GM21367 (cell line): ENCODE measurements around the gene ITPK1.

ENCODE experiments used
- ATAC-seq: cut with Tn5 transposase; IDR thresholded peaks from one replicate; pipeline ENCODE4 v1.9.1; 2021; ENCODE audit not compliant: unreplicated experiment

ITPK1 gene

DNA sequence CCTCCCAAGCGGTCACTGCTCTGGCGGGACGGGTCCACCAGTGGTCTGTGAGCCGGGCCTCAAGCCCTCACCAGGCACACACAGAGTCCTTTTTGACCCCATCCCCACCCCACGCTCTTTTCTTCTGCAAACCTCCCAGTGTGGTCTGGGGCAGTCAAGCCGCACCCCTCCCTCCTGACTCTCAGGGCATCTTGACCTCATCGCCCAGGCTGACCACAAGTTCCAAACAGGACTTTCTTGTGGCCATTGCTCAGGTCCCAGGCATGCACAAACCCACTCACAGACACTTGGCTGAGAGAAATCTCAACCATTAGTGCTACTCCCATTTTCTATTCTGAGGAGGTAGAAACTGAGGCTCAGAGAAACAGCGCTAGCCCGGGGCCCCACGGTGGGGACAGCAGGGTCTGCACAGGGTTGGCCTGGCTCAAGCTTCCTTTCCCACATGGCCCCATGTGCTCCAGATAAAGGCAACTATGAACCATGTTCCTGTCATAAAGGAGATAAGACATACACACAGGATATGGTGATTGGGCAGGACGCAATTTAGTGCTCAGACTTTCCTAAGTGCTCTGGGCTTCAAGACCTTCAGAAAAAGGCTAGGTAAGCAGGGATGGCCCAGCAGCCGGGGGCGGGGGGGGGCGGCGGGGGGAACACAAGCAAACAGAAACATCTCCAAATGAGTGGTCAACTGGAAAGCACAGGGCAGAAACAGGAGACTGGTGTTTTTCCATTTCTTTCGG lies 69.6 kb downstream of the ITPK1 start:
- ATAC-seq, result no peak

DNA sequence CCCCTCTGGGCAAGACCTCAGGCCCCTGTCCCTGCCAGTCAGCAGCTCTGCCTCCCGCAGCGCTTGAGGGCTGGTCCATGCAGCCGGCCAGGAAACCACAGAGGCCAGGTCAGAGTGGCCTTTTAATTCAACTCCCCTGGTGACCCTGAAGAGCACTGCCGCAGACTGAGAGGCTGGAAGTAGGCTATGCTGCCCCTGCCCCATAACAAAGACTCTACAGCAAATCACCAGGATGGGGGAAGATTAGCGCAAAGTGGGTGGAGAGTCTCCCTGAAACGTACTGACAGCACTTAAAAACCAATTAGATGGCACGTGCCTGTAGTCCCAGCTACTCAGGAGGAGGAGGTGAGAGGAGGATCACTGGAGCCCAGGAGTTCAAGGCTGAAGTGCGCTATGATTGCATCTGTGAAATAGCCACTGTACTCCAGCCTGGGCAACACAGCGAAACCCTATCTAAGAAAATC lies 70.5 kb downstream of the ITPK1 start:
- no peak for ATAC-seq

DNA sequence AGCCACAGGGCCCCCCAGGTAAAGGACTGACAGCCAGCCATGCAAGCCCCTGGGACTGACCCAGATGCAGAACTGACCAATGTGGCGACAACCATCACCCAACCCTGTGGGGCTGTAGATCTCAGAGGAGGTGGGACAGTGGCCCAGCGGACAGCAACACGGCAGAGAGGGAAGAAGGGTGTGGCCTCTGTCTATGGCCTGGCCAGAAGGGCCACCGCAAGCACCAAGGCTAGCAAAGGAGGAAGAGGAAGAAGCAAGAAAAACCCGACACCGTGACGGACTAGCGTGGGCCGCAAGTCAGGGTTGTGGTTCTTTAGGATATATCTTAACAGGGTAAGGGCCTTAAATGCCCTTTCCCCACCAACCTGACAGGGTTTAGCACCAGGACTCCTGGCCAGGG lies 71.2 kb downstream of the ITPK1 start:
- no peak for ATAC-seq

DNA sequence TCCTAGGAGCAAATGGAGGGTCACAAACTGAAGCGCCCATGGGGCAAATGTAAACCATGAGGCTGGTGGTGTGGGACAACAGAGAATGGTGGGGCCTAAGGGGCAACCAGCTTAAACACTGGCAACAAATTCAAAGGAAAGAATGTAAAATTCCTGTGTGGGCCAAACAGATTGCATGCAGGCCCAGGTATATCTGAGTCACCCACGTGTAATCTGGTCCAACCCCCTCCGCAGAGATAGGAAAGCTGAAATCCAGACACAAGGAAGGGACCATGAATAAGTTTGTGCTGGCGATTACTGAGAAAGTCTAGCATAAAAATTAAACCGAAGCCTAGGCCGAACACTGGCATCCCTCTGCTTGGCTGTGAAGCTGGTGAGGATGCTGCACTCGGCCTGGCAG lies 71.6 kb downstream of the ITPK1 start:
- no peak for ATAC-seq

DNA sequence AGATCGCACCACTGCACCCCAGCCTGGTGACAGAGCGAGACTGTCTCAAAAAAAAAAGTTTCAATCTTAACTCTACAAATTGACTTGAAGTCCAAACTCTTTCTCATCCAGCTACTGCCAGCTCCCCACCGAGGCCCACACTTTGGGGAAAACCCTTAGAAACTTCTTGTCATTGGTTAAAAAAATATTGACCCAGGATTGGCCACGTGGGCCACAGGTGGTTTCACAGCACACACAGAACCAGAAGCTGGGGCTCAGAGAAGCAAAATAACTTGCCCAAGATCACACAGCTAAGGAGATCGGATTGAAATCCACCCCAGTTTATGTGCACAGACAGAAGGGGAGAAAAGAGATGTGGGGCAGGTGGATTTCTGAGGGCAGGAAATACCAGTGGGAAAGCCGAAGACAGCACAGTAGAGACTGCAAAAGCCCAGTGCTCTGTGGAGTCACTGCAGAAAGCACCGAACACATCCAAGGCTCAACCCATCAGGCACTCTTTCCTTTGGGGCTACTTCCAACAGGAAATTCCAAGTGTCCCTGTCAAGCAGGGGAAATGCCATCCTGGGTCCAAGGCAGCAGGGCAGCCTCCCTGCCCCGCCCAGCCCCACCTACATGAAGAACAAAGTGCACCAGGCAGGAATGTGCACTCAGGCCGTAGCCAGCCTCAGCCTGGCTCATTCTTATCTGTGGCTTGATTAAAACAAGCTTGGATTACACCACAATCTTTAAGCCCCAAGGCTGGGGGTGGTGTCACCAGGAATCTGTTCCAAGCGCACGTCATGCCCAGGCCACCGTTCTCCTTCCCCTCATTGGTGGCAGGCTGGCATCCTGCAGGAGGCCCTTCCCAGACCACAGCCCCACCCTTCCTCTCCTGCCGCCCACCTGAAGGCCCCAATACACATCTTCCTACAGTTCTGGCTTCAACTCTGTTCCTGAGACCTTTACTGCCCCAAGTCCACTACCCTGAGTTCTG lies 72.5 kb downstream of the ITPK1 start:
- no peak for ATAC-seq

DNA sequence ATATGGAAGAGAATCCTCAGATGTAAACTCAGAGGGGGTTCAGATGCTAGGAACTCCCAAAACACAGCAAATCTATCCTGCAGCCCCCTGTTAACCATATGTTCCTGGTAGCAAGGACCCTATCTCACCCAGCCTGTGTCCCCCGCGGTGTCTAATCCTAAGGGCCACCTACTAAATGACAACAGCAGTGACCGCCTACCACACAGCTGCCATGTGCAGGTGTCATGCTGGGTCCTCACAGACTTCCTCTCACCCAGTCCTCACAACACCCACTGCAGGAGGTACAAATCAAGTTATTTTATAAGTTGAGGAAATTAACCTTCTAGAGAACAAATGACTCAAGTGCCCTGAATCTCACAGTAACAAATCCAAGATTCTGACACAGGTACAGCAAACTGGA lies 73.9 kb downstream of the ITPK1 start:
- ATAC-seq, result no peak

DNA sequence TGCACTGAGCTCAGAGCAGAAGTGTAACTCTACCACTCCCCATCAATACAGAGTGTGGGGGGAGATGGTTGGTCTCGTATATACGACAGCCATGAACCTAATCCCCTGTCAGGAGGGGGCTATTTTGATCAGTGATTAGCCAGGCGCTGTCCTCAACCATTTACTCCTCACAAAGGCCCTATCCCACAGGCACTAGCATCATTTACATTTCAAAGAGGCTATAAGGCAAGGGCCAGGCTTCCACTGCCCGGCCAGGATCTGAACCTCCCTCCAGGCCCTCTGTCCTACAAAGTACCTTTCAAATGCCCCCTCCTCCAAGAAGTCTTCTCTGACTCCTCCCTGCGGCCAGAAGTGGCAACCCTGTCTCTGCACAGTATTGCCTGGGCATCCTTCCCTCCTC lies 74.7 kb downstream of the ITPK1 start:
- ATAC-seq, result no peak

DNA sequence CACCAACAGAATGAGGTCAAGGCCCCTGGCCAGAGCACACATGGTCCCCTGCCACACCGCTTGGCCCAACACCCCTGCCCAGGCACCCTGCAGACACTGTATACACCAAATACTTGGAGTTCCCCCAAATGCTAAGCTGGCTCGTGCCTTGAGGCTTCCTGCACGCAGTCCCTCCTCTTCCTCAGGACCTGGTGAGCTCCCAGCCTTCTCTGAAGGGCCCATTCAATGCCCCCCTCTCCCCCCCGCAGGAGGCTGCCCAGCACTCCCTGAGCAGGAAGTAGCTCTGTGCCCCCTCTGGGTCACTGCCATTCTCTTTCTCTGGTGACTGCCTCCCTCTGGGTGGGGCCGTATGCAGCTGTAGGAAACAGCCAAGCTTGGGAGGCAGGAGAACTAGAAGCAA lies 75.3 kb downstream of the ITPK1 start:
- no peak for ATAC-seq

DNA sequence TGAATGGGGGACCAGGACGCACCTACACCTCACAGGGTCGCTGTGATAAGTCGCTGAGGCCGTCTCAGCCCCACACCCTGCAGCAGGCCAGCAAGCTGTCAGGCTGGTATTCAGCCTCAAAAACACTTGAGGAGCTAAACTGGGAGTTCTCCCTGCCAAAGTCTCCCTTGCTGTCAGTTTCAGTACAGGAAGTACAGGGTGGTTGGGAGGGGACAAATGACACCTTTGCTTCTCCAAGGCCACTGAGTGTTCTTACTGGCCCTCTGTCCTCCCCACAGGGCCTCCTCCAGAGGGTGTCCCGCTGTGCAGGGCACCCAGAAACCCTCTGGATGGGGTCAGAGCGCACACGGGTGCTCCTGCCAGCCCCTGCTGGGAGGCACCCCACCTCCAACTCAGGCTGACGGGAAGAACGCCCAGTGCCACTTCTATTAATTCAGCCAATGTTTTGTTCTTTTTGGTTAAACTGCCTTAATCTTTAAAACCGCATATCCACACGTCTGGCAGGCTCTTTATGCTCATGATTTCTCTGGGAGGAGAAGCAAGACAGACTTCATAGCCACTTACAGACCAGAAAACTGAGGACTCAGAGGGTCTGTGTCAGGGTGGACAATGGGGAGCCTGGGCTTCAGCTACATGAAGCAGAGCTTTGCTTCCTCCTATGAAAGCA lies 75.9 kb downstream of the ITPK1 start:
- no peak for ATAC-seq

DNA sequence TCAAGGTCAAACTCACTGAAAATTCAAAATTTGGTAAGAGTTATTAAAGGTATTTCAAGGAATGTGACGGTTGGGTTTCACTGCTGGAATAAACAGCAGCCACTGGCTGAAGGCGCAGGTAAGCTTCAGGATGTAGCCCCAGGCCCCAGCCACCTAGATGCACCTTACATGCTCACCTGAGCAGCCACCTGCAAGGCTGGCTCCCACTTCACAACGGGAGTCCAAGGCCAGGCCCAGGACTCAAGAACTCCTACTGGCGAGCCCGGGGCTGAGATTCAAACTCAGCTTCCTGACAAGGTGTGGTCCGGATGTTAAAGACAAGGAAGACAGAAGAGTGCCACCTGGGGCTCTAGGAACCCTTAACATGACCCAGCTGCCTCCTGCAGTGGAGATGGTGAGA lies 78.4 kb downstream of the ITPK1 start:
- ATAC-seq, result no peak

DNA sequence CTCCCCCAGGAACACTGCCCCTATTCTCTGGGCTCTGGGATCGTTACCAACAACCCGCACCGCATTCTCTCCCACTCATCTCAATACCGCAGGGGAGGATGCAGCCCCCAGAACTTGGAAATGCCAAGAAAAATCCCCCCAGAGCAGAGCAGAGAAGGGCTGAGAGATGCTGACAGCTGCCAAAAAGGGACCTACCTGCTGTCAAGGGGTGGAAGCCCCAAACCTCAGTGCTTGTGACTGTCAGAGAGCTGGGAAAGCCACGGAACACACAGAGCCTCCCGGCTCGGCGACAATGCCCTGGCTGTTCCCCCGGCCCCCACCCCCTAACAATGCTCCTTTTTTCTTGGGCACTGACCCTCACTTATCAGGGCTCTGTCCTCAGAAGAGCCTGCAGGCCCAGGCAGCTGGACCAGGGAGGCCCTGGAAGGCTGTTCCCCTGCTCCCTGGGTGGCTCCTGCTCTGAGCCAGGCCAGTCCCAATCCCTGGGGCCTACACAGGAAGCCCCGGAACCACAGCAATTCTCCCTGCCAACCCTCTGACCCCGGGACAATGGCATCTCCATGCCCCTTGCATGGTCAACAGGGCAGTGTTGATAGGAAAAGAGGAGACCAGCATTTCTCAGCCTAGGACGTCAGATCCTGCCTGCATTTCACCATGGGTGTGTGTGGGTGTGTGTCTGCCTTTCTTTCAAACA lies 78.9 kb downstream of the ITPK1 start:
- ATAC-seq, result no peak

DNA sequence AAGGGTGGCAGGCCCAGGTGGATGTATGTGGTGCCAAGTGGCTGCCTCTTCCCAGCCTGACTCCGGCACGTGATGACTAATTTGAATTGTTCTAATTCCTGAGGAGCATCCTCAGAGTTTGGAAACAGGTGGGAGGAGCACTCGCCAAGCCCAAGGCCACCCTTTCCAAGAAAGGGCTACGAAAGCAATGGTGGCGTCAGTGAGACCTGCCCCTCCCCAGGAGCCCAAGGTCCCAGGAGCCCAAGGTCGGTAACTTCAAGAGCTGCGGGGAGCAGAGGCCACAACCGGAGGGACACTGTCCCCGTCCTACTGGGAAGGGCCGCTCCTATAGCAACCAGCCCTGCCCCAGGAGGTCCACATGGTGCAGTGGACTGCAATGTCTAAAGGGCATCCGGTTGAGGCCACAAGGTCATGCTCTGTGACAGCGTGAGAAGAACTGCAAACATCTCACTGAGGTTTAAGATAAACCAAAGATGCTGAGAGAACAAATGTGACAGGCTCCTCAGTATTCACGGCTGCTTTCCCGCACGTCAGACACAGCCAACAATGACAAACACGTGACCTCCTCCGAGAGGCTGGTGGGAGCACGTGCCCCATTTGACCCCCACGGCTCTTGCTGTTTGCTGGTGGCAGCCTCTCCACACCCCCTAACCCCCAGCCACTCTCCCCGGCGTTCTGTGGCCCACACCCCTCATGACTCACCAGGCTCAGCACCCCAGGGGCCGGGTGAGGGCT lies 79.6 kb downstream of the ITPK1 start:
- no peak for ATAC-seq

DNA sequence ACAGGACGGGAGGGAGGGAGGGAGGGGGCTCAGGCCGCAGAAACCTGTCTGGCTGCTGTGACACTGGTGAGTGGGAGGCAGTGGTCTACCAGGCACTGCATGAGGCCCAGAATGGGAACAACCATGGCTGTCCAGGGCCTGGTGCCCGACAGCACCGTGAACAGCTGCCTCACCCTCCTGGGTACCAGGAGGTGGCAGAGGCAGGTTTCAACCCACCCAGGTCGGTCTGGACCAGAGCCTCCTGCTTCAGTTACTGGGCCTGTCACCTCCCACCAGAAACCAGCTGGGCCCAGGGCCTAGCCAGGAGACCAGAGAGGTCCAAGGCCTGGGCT lies 80.2 kb downstream of the ITPK1 start:
- no peak for ATAC-seq

DNA sequence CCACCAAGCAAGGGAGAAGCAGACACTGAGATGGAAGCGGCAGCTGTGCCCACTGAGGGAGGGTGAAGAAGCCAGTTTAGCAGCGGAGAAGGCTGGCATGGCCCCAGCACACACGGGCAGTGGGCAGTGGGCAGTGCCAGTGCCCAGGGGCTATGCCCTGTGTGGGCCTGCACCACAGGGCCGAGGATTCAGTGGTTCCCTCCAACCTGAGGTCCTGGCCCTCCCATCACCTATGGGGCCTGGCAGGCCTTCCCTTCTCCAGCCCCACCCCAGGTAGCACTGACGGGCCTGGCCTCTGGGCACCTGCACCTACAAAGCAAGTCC lies 81.1 kb downstream of the ITPK1 start:
- ATAC-seq, result no peak

DNA sequence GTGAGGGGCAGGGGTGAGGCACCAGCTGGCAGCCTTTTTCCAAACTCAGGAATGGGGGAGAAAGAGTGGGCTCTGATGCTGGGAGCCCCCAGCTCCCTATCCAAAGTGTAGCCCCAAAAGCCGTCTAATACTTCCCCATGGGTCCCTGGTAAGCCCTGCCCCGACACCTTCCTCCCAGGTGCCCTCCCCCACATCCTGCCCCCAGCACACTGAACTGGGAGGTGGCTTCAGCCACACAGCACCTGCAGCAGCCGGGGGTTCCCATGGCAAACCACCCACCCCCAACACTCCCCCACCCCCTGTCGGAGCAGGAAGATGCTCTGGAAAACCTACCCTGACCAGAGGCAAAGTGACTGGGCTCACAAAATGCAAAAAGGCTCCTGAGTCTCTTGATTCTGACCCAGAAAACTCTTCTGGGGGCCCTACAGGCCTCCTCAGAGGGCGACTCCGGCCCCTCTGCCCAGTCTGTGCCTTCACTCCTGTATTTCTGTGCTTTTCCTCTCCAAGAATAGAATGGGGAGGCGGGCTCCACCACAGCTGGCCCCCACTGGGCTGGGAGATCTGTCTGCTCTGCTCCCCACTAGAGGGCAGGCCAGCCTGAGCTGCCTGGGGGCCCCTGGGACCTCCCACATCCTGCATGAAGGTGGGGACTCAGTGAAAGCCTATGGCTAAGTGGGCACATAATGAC lies 81.6 kb downstream of the ITPK1 start:
- ATAC-seq, result peak; percentile 72

DNA sequence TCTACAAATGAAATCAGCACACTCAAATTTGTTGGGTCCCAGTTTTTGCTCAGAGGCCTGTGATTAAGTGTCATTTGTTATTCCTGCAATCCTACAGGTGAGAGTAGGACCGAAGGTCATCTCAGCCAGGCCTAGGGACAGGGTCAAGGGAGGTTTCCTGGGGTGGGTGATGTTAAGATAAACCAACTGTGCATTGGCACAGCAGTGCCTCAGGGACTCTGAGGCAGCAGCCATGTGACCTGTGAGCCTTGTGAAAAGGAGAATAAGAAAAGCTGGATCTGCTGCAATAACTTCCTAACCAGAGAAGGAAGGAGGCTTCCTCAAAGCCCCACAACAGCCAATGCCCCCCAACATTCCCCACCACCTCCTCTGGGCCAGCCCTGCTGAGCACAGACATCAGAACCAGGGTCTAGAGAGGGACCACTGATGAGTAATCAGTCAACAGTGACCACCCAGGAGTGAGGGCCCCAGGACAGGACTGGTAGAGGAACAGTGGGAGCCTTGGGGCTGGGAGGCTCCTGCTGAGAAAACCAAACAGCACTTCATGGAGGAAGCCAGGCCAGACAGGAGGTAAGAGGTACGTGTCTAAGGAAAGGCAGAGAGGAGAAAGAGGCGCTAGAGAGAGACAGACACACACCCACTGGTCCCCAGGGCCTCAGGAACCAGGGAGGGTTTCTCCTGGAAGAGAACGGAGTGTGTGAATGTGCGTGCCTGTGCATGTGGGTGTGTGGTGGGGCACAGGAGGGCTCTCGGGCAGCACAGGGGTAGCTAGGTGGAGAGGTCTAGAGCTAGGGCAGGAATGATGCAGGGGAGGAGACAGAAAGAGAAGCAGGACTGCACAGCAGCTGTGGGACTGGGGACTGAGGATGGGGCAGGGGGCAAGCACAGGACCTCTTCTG lies 82.4 kb downstream of the ITPK1 start:
- ATAC-seq, result no peak

DNA sequence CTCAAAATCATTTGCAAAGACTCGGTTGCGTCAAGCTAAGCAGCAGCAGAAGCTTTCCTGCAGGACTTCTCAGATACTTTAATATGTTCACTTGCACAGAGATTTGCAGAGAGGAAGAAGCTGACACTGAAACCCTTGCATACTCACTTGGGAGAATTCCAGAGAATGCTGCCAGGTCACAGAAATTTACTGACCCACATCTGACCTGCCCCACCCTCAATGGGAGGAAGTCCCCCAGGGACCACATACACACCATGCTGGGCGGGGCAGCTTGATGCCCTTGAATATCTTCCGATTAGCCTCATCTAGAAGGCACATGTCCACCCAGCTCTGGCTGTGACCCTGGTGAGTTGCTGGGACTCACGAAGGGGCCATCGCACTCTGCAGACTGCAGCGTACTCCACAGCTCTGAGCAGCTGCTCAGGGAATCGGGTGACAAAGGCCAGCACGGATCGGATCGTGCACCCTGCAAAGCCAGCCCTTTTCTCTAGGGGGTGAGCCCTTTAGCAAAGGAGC lies 83.2 kb downstream of the ITPK1 start:
- no peak for ATAC-seq

DNA sequence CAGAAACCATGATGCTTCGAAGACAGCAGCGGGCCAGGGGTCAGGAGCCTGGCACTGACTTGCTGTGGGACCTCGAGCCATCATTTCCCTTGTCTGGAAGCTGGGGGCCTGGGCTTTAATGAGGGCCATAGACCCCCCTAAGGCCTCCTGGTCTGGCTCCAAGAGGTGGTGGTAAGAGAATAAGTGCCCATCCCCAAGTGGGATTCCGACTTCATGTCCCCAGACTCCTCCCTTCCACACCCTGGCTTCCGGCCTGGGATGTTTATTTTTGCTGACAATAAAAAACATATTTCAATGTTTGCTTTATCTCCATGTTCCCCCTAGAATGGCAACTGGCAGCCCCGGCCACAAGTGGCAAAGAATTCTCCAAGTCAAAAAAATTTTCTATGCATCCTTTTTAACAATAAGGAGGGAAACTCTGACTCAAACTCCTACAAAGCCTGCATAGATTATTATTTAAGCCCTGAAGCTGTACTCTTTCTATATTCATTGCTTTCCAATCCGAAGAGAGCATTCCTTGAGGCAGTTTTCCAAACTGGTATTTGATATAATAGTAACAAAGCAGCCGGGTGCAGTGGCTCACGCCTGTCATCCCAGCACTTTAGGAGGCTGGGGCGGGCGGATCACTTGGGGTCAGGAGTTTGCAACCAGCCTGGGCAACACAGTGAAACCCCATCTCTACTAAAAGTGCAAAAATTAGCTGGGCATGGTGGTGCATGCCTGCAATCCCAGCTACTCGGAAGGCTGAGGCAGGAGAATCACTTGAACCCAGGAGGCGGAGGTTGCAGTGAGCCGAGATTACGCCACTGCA lies 84.0 kb downstream of the ITPK1 start:
- ATAC-seq, result no peak
